Hepatocyte (in vitro differentiated cells): Measurements from ENCODE around the gene CHFR. TPM values are rescaled to one million over a fixed set of nuclear protein-coding genes. Genes with fewer than 3 reads are reported as not detected.

Source experiments
- DNase-seq: peaks from one replicate; pipeline ENCODE4 v3.0.0-alpha.2; 2016; ENCODE audit warnings: low spot score
- H2AFZ ChIP-seq: fragments of 200-600 bp; sonication (generic); 2 replicates; pipeline ENCODE4 v1.6.0; 2016; ENCODE audit warnings: antibody characterized with exemption, mild to moderate bottlenecking
- H3K27ac ChIP-seq: fragments of 200-600 bp; sonication (generic); 2 replicates; pipeline ENCODE4 v1.5.1; 2016; ENCODE audit warnings: mild to moderate bottlenecking
- H3K27me3 ChIP-seq: fragments of 200-600 bp; sonication (generic); 2 replicates; pipeline ENCODE4 v1.6.1; 2016
- H3K36me3 ChIP-seq: fragments of 200-600 bp; sonication (generic); replicated peaks from 2 replicates; pipeline ENCODE4 v1.5.1; 2016; ENCODE audit warnings: low read depth; ENCODE audit not compliant: insufficient read depth
- H3K4me1 ChIP-seq: fragments of 200-600 bp; sonication (generic); 2 replicates; pipeline ENCODE4 v1.5.1; 2016; ENCODE audit warnings: mild to moderate bottlenecking, moderate library complexity; ENCODE audit not compliant: insufficient read depth
- H3K4me2 ChIP-seq: fragments of 200-600 bp; sonication (generic); 2 replicates; pipeline ENCODE4 v1.6.0; 2016
- H3K4me3 ChIP-seq: fragments of 200-600 bp; sonication (generic); 2 replicates; pipeline ENCODE4 v1.5.1; 2016; ENCODE audit warnings: mild to moderate bottlenecking
- H3K79me2 ChIP-seq: fragments of 200-600 bp; sonication (generic); 2 replicates; pipeline ENCODE4 v1.6.0; 2017; ENCODE audit warnings: mild to moderate bottlenecking
- H3K9me2 ChIP-seq: fragments of 200-600 bp; sonication (generic); replicated peaks from 2 replicates; pipeline ENCODE4 v1.6.0; 2017; ENCODE audit warnings: mild to moderate bottlenecking; ENCODE audit not compliant: insufficient read depth
- H3K9me3 ChIP-seq: fragments of 200-600 bp; sonication (generic); 2 replicates; pipeline ENCODE4 v1.5.1; 2016; ENCODE audit warnings: low read depth, mild to moderate bottlenecking
- H4K20me1 ChIP-seq: fragments of 200-600 bp; sonication (generic); 2 replicates; pipeline ENCODE4 v1.6.0; 2016; ENCODE audit warnings: mild to moderate bottlenecking; ENCODE audit not compliant: insufficient read depth, poor library complexity, severe bottlenecking
- CTCF ChIP-seq: fragments of 200-600 bp; sonication (generic); IDR thresholded peaks from 2 replicates; pipeline ENCODE4 v1.5.1; 2016; ENCODE audit warnings: antibody characterized with exemption, mild to moderate bottlenecking; ENCODE audit not compliant: poor library complexity
- EZH2 ChIP-seq: fragments of 200-600 bp; sonication (generic); IDR thresholded peaks from 2 replicates; pipeline ENCODE4 v1.6.1; 2016; ENCODE audit warnings: antibody characterized with exemption, mild to moderate bottlenecking, borderline replicate concordance
- EZH2phosphoT487 ChIP-seq: fragments of 200-600 bp; sonication (generic); IDR thresholded peaks from one replicate; pipeline ENCODE4 v1.6.1; 2018; ENCODE audit warnings: antibody characterized with exemption, mild to moderate bottlenecking, low read depth, moderate library complexity; ENCODE audit not compliant: unreplicated experiment, severe bottlenecking
- WGBS: methylation state at CpG from one replicate; pipeline ENCODE4 v1.1.6; 2016; ENCODE audit warnings: low lambda C conversion rate; ENCODE audit errors: missing lambda C conversion rate; 5-methylcytosine and 5-hydroxymethylcytosine counted together
- polyA plus RNA-seq: library from polyadenylated mRNA; unstranded; fragments of >200 nt; fragmentation: Nextera tagmentation; extraction: Ambion mirVana; gene quantifications from 2 replicates; pipeline ENCODE4 v1.2.1, GENCODE V29; 2016
- total RNA-seq: library from RNA; depleted of rRNA; stranded (reverse); fragments of >200 nt; gene quantifications from 2 replicates; pipeline ENCODE4 v1.2.3, GENCODE V29; 2014

The CHFR gene
- total and polyA plus RNA-seq, 2 experiments from 2014 or later = 33.4 to 36.8 TPM

DNA sequence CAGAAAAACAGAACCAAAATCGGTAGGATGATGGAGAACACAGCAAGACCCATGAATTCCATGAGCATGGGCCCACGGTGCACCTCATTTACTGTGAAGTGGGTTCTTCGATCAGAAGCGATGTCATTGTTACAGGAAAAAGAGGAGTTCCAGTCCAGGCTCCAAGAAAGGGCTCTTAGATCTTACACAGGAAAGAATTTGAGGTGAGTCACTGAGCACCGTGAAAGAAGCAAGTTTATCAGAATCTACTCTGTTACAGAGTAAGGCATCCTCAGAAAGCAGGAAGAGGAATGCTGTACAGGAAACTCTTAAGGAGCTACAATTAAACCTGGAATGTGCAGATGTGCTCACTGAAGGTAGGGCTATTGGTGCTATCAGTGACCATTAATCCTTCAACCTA lies 11.6 kb upstream of the CHFR start:
- no peak for TF ChIP-seq EZH2
- TF ChIP-seq CTCF = no peak
- no peak for TF ChIP-seq EZH2phosphoT487
- no peaks in the 10 kb centered on the region for H3K9me2 ChIP-seq
- no peaks in the 10 kb centered on the region for H3K27me3 ChIP-seq

GRCh38 chr12:132888852-132889251 lies 1.4 kb upstream of the CHFR start:
- Histone ChIP-seq H3K36me3 (no peaks in the 10 kb centered on the region), H2AFZ (peak overlapping the region; percentile 89), H3K27ac (no peak overlapping the region), H3K9me2 (no peaks in the 10 kb centered on the region), H3K4me1 (peaks cover 5% of the 10 kb centered on the region), H3K27me3 (no peaks in the 10 kb centered on the region), H4K20me1 (no peaks in the 10 kb centered on the region), H3K4me3 (no peak overlapping the region), H3K4me2 (peak overlapping the region; percentile 74), H3K9me3 (no peaks in the 10 kb centered on the region), H3K79me2 (peaks cover 31% of the 10 kb centered on the region)
- no peak for DNase-seq
- TF ChIP-seq EZH2phosphoT487 (no peak), EZH2 (no peak), CTCF (no peak)
- WGBS = 32% methylated on average over 6 of the region's 6 CpGs

More for the DNA sequence above, 11.6 kb upstream of the CHFR start:
- Histone ChIP-seq H3K9me3 (no peaks in the 10 kb centered on the region), H3K79me2 (no peaks in the 10 kb centered on the region), H3K36me3 (no peaks in the 10 kb centered on the region), H3K27ac (no peak overlapping the region), H3K4me2 (no peak overlapping the region), H2AFZ (no peak overlapping the region), H4K20me1 (no peaks in the 10 kb centered on the region), H3K4me3 (no peak overlapping the region), H3K4me1 (no peaks in the 10 kb centered on the region)
- WGBS = 83% methylated on average over 5 of the region's 5 CpGs
- no peak for DNase-seq

DNA sequence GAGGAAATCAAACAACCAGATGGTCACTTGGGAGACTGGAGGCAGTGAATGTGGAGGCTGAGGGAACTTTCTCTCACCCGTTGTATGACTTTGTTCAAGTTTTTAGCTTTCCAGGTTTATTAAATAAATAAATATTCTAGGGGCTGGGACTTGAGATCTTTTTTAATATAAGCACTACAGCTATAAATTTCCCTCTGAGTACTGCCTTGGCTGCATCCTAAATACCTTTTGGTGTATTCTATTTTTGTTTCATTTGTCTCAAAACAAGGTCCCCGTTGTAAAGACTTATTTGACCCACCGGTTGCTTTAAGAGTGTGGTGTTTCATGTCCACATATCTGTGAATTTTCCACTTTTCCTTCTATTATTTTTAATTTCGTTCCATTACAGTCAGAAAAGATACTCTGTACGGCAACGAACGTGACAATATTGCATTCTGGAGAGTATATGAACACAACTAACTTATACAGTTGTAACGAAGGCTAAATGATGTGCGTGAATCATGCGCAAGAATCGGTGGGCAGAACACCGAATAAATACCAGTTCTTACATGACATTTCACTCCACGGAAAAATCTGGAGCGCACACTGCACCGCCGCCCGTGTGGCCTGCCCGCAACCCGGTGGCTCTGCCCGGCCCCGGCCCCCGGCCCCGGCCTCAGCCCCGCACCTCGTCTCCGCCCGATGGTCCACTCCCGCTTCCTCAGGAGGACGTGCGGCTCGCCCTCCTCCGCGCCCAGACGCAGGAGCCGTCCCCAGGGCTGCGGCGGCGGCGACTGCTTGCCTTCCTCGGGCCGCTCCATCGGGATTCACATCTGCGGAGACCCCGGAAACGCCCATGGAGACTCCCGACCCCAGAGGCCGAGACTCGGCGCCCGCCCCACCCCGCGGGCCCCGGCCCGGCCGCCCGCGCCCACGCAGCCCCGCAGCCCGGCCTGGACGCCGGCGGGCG lies 602 bp downstream of the CHFR start:
- Histone ChIP-seq H3K4me1 (peaks cover 5% of the 10 kb centered on the region), H3K9me2 (no peaks in the 10 kb centered on the region), H3K4me3 (peak overlapping the region; percentile 93), H2AFZ (peak overlapping the region; percentile 59), H3K27me3 (no peaks in the 10 kb centered on the region), H3K4me2 (peak overlapping the region; percentile 83), H3K36me3 (no peaks in the 10 kb centered on the region), H3K79me2 (peaks cover 34% of the 10 kb centered on the region), H3K9me3 (no peaks in the 10 kb centered on the region), H4K20me1 (no peaks in the 10 kb centered on the region), H3K27ac (peak overlapping the region; percentile 90)
- no peak for TF ChIP-seq EZH2phosphoT487
- no peak for TF ChIP-seq EZH2
- no peak for TF ChIP-seq CTCF
- WGBS = 16% methylated on average over 31 of the region's 64 CpGs
- peak; percentile 51 for DNase-seq
